PC-3 (cell line): ENCODE measurements around the gene SYPL1.

Experiments used
- EZH2 ChIP-seq: fragments of 300-600 bp; sonication (generic); IDR thresholded peaks from one replicate; pipeline ENCODE4 v1.6.1; 2017; ENCODE audit warnings: antibody characterized with exemption, mild to moderate bottlenecking, low read length; ENCODE audit not compliant: unreplicated experiment
- EZH2phosphoT487 ChIP-seq: fragments of 300-600 bp; sonication (generic); IDR thresholded peaks from 2 replicates; pipeline ENCODE4 v1.6.1; 2018; ENCODE audit warnings: mild to moderate bottlenecking, antibody characterized with exemption, low read length, borderline replicate concordance
- TF ChIP-seq, protein P1 (sequence below): fragments of 300-600 bp; sonication (generic); conservative IDR thresholded peaks from 2 replicates; pipeline ENCODE4 v1.5.1; 2017; ENCODE audit warnings: antibody characterized with exemption, low read depth, mild to moderate bottlenecking, low read length

- TF ChIP-seq, protein P1, sequence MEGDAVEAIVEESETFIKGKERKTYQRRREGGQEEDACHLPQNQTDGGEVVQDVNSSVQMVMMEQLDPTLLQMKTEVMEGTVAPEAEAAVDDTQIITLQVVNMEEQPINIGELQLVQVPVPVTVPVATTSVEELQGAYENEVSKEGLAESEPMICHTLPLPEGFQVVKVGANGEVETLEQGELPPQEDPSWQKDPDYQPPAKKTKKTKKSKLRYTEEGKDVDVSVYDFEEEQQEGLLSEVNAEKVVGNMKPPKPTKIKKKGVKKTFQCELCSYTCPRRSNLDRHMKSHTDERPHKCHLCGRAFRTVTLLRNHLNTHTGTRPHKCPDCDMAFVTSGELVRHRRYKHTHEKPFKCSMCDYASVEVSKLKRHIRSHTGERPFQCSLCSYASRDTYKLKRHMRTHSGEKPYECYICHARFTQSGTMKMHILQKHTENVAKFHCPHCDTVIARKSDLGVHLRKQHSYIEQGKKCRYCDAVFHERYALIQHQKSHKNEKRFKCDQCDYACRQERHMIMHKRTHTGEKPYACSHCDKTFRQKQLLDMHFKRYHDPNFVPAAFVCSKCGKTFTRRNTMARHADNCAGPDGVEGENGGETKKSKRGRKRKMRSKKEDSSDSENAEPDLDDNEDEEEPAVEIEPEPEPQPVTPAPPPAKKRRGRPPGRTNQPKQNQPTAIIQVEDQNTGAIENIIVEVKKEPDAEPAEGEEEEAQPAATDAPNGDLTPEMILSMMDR, result no peak
- no peak for TF ChIP-seq EZH2
- no peak for TF ChIP-seq EZH2phosphoT487
Measured at GRCh38 chr7:106112972-106113421, 885 bp upstream of the SYPL1 start.
